GM08714 (cell line): ENCODE data around the gene RTN1.

Experiments used
- H3K4me3 ChIP-seq: fragments of 200-500 bp; sonication (Bioruptor generic); 2 replicates; pipeline ENCODE4 v1.5.1; 2014; ENCODE audit warnings: mild to moderate bottlenecking, low read length, inconsistent platforms
- ZNF274 ChIP-seq: IDR thresholded peaks from 2 replicates; pipeline ENCODE4 v1.6.1; 2012; ENCODE audit warnings: mild to moderate bottlenecking, low read depth, low read length

The RTN1 gene

GRCh38 chr14:59803052-59803540 lies 67.5 kb downstream of the RTN1 start:
- no peak overlapping the region for H3K4me3 ChIP-seq
- no peak for TF ChIP-seq ZNF274

- TF ChIP-seq ZNF274, result no peak
- no peak overlapping the region for H3K4me3 ChIP-seq
These were observed 82.4 kb downstream of the RTN1 start for GRCh38 chr14:59788176-59788575.

- TF ChIP-seq ZNF274, result no peak
- no peak overlapping the region for H3K4me3 ChIP-seq
These were observed 83.4 kb downstream of the RTN1 start for GRCh38 chr14:59787045-59787674.

GRCh38 chr14:59785629-59786028 lies 84.9 kb downstream of the RTN1 start:
- no peak for TF ChIP-seq ZNF274
- no peak overlapping the region for H3K4me3 ChIP-seq

- no peak overlapping the region for H3K4me3 ChIP-seq
- TF ChIP-seq ZNF274, result no peak
These were observed 87.8 kb downstream of the RTN1 start for GRCh38 chr14:59782760-59783159.

DNA sequence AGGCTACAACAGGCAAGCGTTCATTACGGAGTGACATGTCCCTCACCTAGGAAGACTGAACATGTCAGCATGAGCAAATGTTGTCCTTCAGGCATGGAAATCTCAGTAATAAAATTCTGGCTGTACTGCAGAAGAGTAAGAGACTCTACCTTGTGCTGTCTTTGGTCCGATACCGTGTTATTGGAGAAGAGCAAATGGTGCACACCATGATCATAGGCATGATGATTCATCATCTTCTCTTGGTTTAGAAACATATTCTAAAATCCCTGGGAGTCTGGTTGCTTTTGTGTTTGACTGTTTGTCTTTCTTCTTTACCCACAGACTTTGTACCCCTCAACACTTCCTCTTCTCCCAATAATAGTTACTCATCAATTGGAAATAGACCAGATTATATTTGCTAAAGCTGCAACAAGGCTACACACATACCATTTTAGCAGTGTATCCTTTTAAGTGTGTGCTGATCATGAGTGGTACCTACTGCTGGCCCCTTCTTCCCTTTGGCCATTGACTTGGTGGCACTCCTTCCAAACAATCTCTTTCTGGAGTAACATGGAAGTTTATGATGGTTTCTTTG lies 93.5 kb downstream of the RTN1 start:
- H3K4me3 ChIP-seq, result no peak overlapping the region
- no peak for TF ChIP-seq ZNF274

DNA sequence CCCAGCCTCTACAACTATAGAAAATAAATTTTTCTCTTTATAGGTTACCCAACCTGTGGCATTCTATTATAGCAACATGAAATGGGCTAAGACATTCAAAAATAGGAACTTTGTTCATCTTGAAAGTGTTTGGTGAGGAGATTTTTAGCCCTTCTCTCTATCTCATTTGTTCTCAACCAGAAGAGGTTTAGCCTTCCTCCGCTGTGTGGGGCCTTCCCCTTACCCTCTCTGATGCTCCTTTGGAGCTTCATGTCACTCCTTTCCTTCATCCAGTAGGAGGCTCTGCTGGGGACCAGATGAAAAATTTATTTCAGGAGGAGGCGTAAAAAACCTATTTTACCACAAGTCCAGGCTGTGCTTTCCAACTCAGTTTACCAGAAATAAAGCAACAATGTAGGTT lies 94.1 kb downstream of the RTN1 start:
- no peak for TF ChIP-seq ZNF274
- no peak overlapping the region for H3K4me3 ChIP-seq

GRCh38 chr14:59772233-59772632 lies 98.3 kb downstream of the RTN1 start:
- H3K4me3 ChIP-seq, result no peak overlapping the region
- TF ChIP-seq ZNF274, result no peak

GRCh38 chr14:59771577-59771976 lies 99.0 kb downstream of the RTN1 start:
- TF ChIP-seq ZNF274, result no peak
- no peak overlapping the region for H3K4me3 ChIP-seq

GRCh38 chr14:59769586-59769985 lies 101.0 kb downstream of the RTN1 start:
- no peak for TF ChIP-seq ZNF274
- no peak overlapping the region for H3K4me3 ChIP-seq

- no peak overlapping the region for H3K4me3 ChIP-seq
- TF ChIP-seq ZNF274, result no peak
These were observed 101.7 kb downstream of the RTN1 start for GRCh38 chr14:59768855-59769375.

- TF ChIP-seq ZNF274, result no peak
- H3K4me3 ChIP-seq, result no peak overlapping the region
These were observed 108.7 kb downstream of the RTN1 start for GRCh38 chr14:59761851-59762250.

GRCh38 chr14:59755409-59756135 lies 115.0 kb downstream of the RTN1 start:
- TF ChIP-seq ZNF274, result no peak
- no peak overlapping the region for H3K4me3 ChIP-seq

- no peak overlapping the region for H3K4me3 ChIP-seq
- TF ChIP-seq ZNF274, result no peak
These were observed 116.3 kb downstream of the RTN1 start for GRCh38 chr14:59754256-59754655.

- no peak overlapping the region for H3K4me3 ChIP-seq
- no peak for TF ChIP-seq ZNF274
These were observed 117.1 kb downstream of the RTN1 start for GRCh38 chr14:59753512-59753911.
